Heart left ventricle (tissue), 16 donors: ENCODE data around the gene LARP1. TPM values are rescaled to one million over a fixed set of nuclear protein-coding genes. Genes with fewer than 3 reads are reported as not detected.

ENCODE experiments used
- ATAC-seq, 4 donors: fragments of 200-7000 bp; cut with Tn5 transposase; one replicate each; pipeline ENCODE4 v1.9.1; 2020 to 2022; ENCODE audit warnings: moderate library complexity in 4 of 4, mild to moderate bottlenecking in 3 of 4, moderate number of reproducible peaks in 1 of 4
- DNase-seq, 5 donors: peaks; one replicate each; pipeline ENCODE4 v3.0.0-alpha.2; 2020
- H3K27ac ChIP-seq, 12 donors: fragments of 200-600 bp; sonication (generic) in 4 of 12; one replicate each; pipeline versions ENCODE4 v1.5.0 to v1.8.0; 2016 to 2022; ENCODE audit warnings: mild to moderate bottlenecking in 2 of 12
- H3K27me3 ChIP-seq, 9 donors: fragments of 200-600 bp; sonication (generic) in 2 of 9; one replicate each; pipeline versions ENCODE4 v1.5.1 to v1.8.0; 2016 to 2022; ENCODE audit warnings: mild to moderate bottlenecking in 3 of 9
- H3K36me3 ChIP-seq, 9 donors: fragments of 200-600 bp; sonication (generic) in 2 of 9; one replicate each; pipeline versions ENCODE4 v1.5.0 to v1.8.0; 2018 to 2022; ENCODE audit warnings: mild to moderate bottlenecking in 2 of 9
- H3K4me1 ChIP-seq, 12 donors: fragments of 200-600 bp; sonication (generic) in 4 of 12; one replicate each; pipeline versions ENCODE4 v1.5.0 to v1.8.0; 2016 to 2022; ENCODE audit warnings: mild to moderate bottlenecking in 3 of 12
- H3K4me3 ChIP-seq, 12 donors: fragments of 200-600 bp; sonication (generic) in 4 of 12; one replicate each; pipeline versions ENCODE4 v1.5.0 to v1.8.0; 2017 to 2022; ENCODE audit warnings: mild to moderate bottlenecking in 9 of 12, moderate library complexity in 4 of 12
- H3K9me3 ChIP-seq, 12 donors: fragments of 200-600 bp; sonication (generic) in 4 of 12; one replicate each; pipeline versions ENCODE4 v1.5.0 to v1.8.0; 2016 to 2022; ENCODE audit warnings: mild to moderate bottlenecking in 1 of 12
- CTCF ChIP-seq, 12 donors: fragments of 200-600 bp; sonication (generic) in 4 of 12; IDR thresholded peaks; one replicate each; pipeline versions ENCODE4 v1.5.0 to v1.8.0; 2018 to 2022; ENCODE audit warnings: antibody characterized with exemption in 12 of 12, mild to moderate bottlenecking in 5 of 12
- POLR2A ChIP-seq, 2 donors: fragments of 450-650 bp; IDR thresholded peaks; one replicate each; pipeline ENCODE4 v1.6.1; 2017; ENCODE audit warnings: antibody characterized with exemption in 2 of 2, mild to moderate bottlenecking in 2 of 2, moderate library complexity in 2 of 2
- WGBS, 4 donors: extraction: QIAGEN DNeasy Blood & Tissue Kit in 2 of 4; methylation state at CpG; one replicate each; pipeline versions ENCODE4 v1.1.5 to v1.1.7; 2013 to 2018; 5-methylcytosine and 5-hydroxymethylcytosine counted together
- intact Hi-C, 10 donors: fragments of 100-400 bp; cut with DNase I; formaldehyde crosslinking; loops; one replicate each; pipeline versions ENCODE4 v1.11.1 to v1.14.2; 2022
- polyA plus RNA-seq, 2 donors: library from polyadenylated mRNA; stranded (reverse); fragments of 200-250 nt; gene quantifications; one replicate each; pipeline ENCODE4 v1.2.3, GENCODE V29; 2013
- total RNA-seq, 9 donors: library from RNA; depleted of rRNA in 2 of 9; stranded (reverse); fragments of >200 nt in 2 of 9; fragmentation: NEBNext Ultra II Directional in 3 of 9; extraction: Animal tissue kit (Norgen Biotek cat#: 25700) in 3 of 9; gene quantifications; one replicate each; pipeline versions ENCODE4 v1.1.0 to v1.2.4, GENCODE V29; 2016 to 2023
- donor health status: ischemic (EF 13 %, LVEDD 7.1; RV severe dilation, severe dysfunction).
- donor health status: healthy with polysubstance abuse.
- donor health status: DM: no; HTN: yes; CAD: no.
- donor health status: DM: no; HTN: no; CAD: no.
- donor health status: ischemic (EF 25% LVEDD 6.9; RV normal size, moderate dysfunction).
- donor health status: ischemic (EF 25% LVEDD 5.7; RV mildly dilated, moderate dysfunction).
- donor health status: healthy.
- donor health status: DM: yes; HTN: yes; CAD: no.
- donor health status: ischemic (EF 35%, LVEDD 5.7; RV mildly dilated, moderate dysfunction).
- donor health status: nonischemic (EF 11% LVEDD 7.7; RV severe dilation, severe dysfunction).
- donor health status: DM: yes; HTN: yes; CAD: no.
- donor health status: PGD.
- donor health status: ischemic (EF 29% LVEDD 5.4; RV normal size, mild dysfunction).
- donor health status: nonischemic (EF 23%, LVEDD 6.1; RV moderate dilation, normal function).

The LARP1 gene
- total and polyA plus RNA-seq, 11 donors = 36.5 to 189 (median 164) TPM

GRCh38 chr5:154794525-154795234 is 39.5 kb downstream of the LARP1 start:
- 43 to 51% (median 48%) methylated on average over 7 of the region's 7 CpGs for WGBS, 4 donors
- ATAC-seq = peak; percentile 19 to 53 (median 47)
- H3K27ac ChIP-seq = peak overlapping the region; percentile 5 to 66 (median 42)

GRCh38 chr5:154795235-154795596 is 40.0 kb downstream of the LARP1 start:
- no peaks in the 10 kb centered on the region for H3K27me3 ChIP-seq
- peaks cover 0 to 95% (median 89%) of the 10 kb centered on the region in 9 donors for H3K36me3 ChIP-seq
- ATAC-seq (peak in 2 of 4 donors; percentile 21 to 38), DNase-seq (no peak)
- no peaks in the 10 kb centered on the region for H3K9me3 ChIP-seq
- H3K27ac ChIP-seq = peak overlapping the region in 10 of 12 donors; percentile 5 to 66 (median 40)
- no peak for TF ChIP-seq CTCF (IDR thresholded peaks at IDR 0.05)
- TF ChIP-seq POLR2A (IDR thresholded peaks at IDR 0.05) = no peak
- peaks cover 5 to 35% (median 17%) of the 10 kb centered on the region in 12 donors for H3K4me1 ChIP-seq
- intact Hi-C loops = loop anchor here in 2 of 10 donors (5.0 kb wide), 2 partner anchors 33 to 113 kb away; no protein-coding TSS in a partner anchor
- WGBS, 4 donors = 38 to 52% (median 46%) methylated on average over 3 of the region's 3 CpGs
- H3K4me3 ChIP-seq = no peak overlapping the region

More at GRCh38 chr5:154794525-154795234, 39.5 kb downstream of the LARP1 start:
- TF ChIP-seq CTCF (IDR thresholded peaks at IDR 0.05) (no peak), POLR2A (IDR thresholded peaks at IDR 0.05) (no peak)
- no peak for DNase-seq
- Histone ChIP-seq H3K27me3 (no peaks in the 10 kb centered on the region), H3K9me3 (no peaks in the 10 kb centered on the region), H3K4me3 (no peak overlapping the region), H3K4me1 (peaks cover 5 to 40% (median 17%) of the 10 kb centered on the region in 12 donors), H3K36me3 (peaks cover 0 to 91% (median 87%) of the 10 kb centered on the region in 9 donors)
- intact Hi-C loops = loop anchor here in 5 of 10 donors (5.0 kb wide), 3 partner anchors 32 to 112 kb away; partner anchors contain the start of gene LARP1 (in 3 of the 5)

- ATAC-seq (no peak), DNase-seq (no peak)
- WGBS, 4 donors = 63 to 74% (median 66%) methylated on average over 4 of the region's 4 CpGs
- Histone ChIP-seq H3K27ac (no peak overlapping the region), H3K27me3 (no peaks in the 10 kb centered on the region), H3K36me3 (peaks cover 0 to 95% (median 89%) of the 10 kb centered on the region in 9 donors), H3K9me3 (no peaks in the 10 kb centered on the region), H3K4me1 (peaks cover 5 to 31% (median 16%) of the 10 kb centered on the region in 12 donors), H3K4me3 (no peak overlapping the region)
- TF ChIP-seq POLR2A (IDR thresholded peaks at IDR 0.05) = no peak
- TF ChIP-seq CTCF (IDR thresholded peaks at IDR 0.05) = no peak
- intact Hi-C loops = loop anchor here in 2 of 10 donors (5.0 kb wide), 2 partner anchors 35 to 115 kb away; no protein-coding TSS in a partner anchor
These were observed 42.6 kb downstream of the LARP1 start for GRCh38 chr5:154797762-154798161.

- H3K4me3 ChIP-seq = no peak overlapping the region
- no peak for TF ChIP-seq CTCF (IDR thresholded peaks at IDR 0.05)
- no peak for TF ChIP-seq POLR2A (IDR thresholded peaks at IDR 0.05)
- no peaks in the 10 kb centered on the region for H3K27me3 ChIP-seq
- intact Hi-C loops = loop anchor here in 3 of 10 donors (5.0 to 10.0 kb wide), 2 partner anchors 43 to 46 kb away; partner anchors contain the start of gene LARP1 (in 3 of the 3)
- H3K4me1 ChIP-seq = peaks cover 0 to 9% (median under 1%) of the 10 kb centered on the region in 12 donors
- ATAC-seq (no peak), DNase-seq (no peak)
- H3K9me3 ChIP-seq = no peaks in the 10 kb centered on the region
- peaks cover 0 to 96% (median 93%) of the 10 kb centered on the region in 9 donors for H3K36me3 ChIP-seq
- peak overlapping the region in 1 of 12 donors; percentile 17 for H3K27ac ChIP-seq
These were observed 45.4 kb downstream of the LARP1 start for GRCh38 chr5:154800582-154800981.
